GM12892 (cell line): ENCODE measurements around the gene RSAD1.

Experiments used
- DNase-seq: peaks from one replicate; pipeline ENCODE4 v3.0.0; 2011; ENCODE audit not compliant: insufficient read length
- FAIRE-seq: peaks from 2 replicates; lab custom pipeline; 2011; peaks lifted over from hg19 to GRCh38; lab: Jason Lieb, UNC
- POLR2A ChIP-seq: IDR thresholded peaks from 2 replicates; pipeline ENCODE4 v1.6.1; 2011; ENCODE audit warnings: low read depth, low read length, control low read depth
- POLR2AphosphoS5 ChIP-seq: IDR thresholded peaks from 2 replicates; pipeline ENCODE4 v1.6.1; 2011; ENCODE audit warnings: low read depth, low read length, control low read depth
- TAF1 ChIP-seq: IDR thresholded peaks from 2 replicates; pipeline ENCODE4 v1.6.1; 2011; ENCODE audit warnings: low read depth, mild to moderate bottlenecking, control low read depth, low read length, borderline replicate concordance

RSAD1 gene

GRCh38 chr17:50502301-50502990 lies 23.8 kb downstream of the RSAD1 start:
- no peak for DNase-seq
- TF ChIP-seq POLR2A (no peak), TAF1 (no peak), POLR2AphosphoS5 (no peak)
- FAIRE-seq: no peak

GRCh38 chr17:50505591-50506130 lies 27.0 kb downstream of the RSAD1 start:
- DNase-seq (no peak), FAIRE-seq (no peak)
- TF ChIP-seq TAF1 (no peak), POLR2AphosphoS5 (no peak), POLR2A (no peak)

- TF ChIP-seq POLR2A (no peak), POLR2AphosphoS5 (no peak), TAF1 (no peak)
- no peak for DNase-seq
- FAIRE-seq: no peak
These were observed 27.6 kb downstream of the RSAD1 start for GRCh38 chr17:50506298-50506697.

GRCh38 chr17:50507871-50508572 lies 29.4 kb downstream of the RSAD1 start, which contains the start of gene MYCBPAP:
MYCBPAP (plus strand) TSS chr17:50508439; CDS start chr17:50508675, 236 bp downstream.
- no peak for TF ChIP-seq TAF1
- 0 out of 2 replicates have a peak, but pooled peaks have one; percentile 24 for TF ChIP-seq POLR2A
- peak; percentile 75 for DNase-seq

GRCh38 chr17:50508573-50509460 lies 30.2 kb downstream of the RSAD1 start:
- TF ChIP-seq TAF1 (no peak), POLR2A (no peak), POLR2AphosphoS5 (no peak)
- DNase-seq: no peak
- FAIRE-seq: peak; percentile 33

More at GRCh38 chr17:50507871-50508572, 29.4 kb downstream of the RSAD1 start, which contains the start of gene MYCBPAP:
- peak; percentile 86 for FAIRE-seq

GRCh38 chr17:50511058-50511457 lies 32.4 kb downstream of the RSAD1 start:
- peak; percentile 73 for DNase-seq
- TF ChIP-seq POLR2A (no peak), TAF1 (no peak)
- peak; percentile 88 for FAIRE-seq

GRCh38 chr17:50513495-50513894 lies 34.8 kb downstream of the RSAD1 start:
- no peak for DNase-seq
- TF ChIP-seq POLR2AphosphoS5: no peak
- TF ChIP-seq POLR2A: no peak
- no peak for TF ChIP-seq TAF1
- no peak for FAIRE-seq

GRCh38 chr17:50514388-50514787 lies 35.7 kb downstream of the RSAD1 start:
- TF ChIP-seq POLR2A (no peak), POLR2AphosphoS5 (no peak), TAF1 (no peak)
- no peak for FAIRE-seq
- no peak for DNase-seq

- no peak for FAIRE-seq
These were observed 36.5 kb downstream of the RSAD1 start for GRCh38 chr17:50514936-50515702.

GRCh38 chr17:50517011-50517410 lies 38.4 kb downstream of the RSAD1 start:
- DNase-seq: no peak
- no peak for FAIRE-seq
- TF ChIP-seq POLR2AphosphoS5: no peak
- TF ChIP-seq TAF1: no peak
- no peak for TF ChIP-seq POLR2A

More at GRCh38 chr17:50514936-50515702, 36.5 kb downstream of the RSAD1 start:
- TF ChIP-seq POLR2A (no peak), TAF1 (no peak), POLR2AphosphoS5 (no peak)
- DNase-seq: no peak
